Ishikawa (cell line): ENCODE results near the gene FAM20B.

Experiments
- TAF1 ChIP-seq: IDR thresholded peaks from 2 replicates; pipeline ENCODE4 v1.6.1; 2012; ENCODE audit warnings: low read depth, mild to moderate bottlenecking
- TCF12 ChIP-seq: IDR thresholded peaks from 2 replicates; pipeline ENCODE4 v1.6.1; 2012; ENCODE audit warnings: low read depth
- TF ChIP-seq, protein P1 (sequence below): IDR thresholded peaks from 2 replicates; pipeline ENCODE4 v1.6.1; 2012; ENCODE audit warnings: low read depth, mild to moderate bottlenecking

DNA sequence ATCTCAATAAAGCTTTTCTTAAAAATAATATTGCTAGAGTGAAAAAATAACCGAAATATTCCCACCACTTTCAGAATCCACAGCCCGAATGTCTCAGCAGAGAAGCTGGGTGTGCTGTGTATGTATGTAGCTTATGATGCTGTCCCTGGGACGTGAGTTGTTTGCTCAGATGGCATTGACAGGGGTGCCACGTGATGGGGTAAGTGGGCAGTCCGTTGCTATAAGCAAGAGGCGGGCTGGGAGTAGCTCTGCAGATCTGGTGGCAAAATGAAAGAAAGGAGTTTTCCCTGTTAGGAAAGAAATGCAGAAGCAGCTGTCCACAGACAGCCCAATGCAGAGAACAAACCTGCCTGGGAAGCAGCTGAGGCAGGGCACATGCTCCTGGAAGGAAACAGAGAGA, 3.8 kb upstream of the FAM20B start:
- TF ChIP-seq TAF1, result no peak
- TF ChIP-seq, protein P1, sequence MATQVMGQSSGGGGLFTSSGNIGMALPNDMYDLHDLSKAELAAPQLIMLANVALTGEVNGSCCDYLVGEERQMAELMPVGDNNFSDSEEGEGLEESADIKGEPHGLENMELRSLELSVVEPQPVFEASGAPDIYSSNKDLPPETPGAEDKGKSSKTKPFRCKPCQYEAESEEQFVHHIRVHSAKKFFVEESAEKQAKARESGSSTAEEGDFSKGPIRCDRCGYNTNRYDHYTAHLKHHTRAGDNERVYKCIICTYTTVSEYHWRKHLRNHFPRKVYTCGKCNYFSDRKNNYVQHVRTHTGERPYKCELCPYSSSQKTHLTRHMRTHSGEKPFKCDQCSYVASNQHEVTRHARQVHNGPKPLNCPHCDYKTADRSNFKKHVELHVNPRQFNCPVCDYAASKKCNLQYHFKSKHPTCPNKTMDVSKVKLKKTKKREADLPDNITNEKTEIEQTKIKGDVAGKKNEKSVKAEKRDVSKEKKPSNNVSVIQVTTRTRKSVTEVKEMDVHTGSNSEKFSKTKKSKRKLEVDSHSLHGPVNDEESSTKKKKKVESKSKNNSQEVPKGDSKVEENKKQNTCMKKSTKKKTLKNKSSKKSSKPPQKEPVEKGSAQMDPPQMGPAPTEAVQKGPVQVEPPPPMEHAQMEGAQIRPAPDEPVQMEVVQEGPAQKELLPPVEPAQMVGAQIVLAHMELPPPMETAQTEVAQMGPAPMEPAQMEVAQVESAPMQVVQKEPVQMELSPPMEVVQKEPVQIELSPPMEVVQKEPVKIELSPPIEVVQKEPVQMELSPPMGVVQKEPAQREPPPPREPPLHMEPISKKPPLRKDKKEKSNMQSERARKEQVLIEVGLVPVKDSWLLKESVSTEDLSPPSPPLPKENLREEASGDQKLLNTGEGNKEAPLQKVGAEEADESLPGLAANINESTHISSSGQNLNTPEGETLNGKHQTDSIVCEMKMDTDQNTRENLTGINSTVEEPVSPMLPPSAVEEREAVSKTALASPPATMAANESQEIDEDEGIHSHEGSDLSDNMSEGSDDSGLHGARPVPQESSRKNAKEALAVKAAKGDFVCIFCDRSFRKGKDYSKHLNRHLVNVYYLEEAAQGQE, result no peak
- no peak for TF ChIP-seq TCF12
